ENCODE measurements around the gene HDLBP. TPM values are rescaled to one million over a fixed set of nuclear protein-coding genes. Genes with fewer than 3 reads are reported as not detected.

HDLBP gene
- total and polyA plus RNA-seq, 2 of the 4 experiments (the other 2 are of a cell fraction): 648 to 1,165 TPM

DNA sequence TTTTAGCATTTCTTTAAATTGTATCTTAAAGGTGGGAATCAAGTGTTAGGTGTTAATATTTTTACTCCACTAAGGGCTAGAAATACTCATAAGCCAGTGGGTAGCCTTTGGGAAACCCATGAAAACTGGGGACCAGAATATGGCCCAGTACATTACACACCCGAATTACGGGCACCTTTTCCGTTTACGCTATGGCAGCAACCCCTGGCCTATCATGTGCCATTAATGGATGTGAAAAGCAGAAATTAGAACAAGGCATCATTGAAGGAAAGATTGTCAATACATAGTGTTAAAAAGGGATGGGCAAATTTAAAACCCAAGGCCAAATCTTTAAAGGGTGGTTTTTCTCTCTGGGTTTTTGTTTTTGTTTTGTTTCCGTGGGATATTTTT lies 41.4 kb upstream of the HDLBP start:
- POLR2A ChIA-PET (ENCODE audit: unreplicated experiment): no interaction called here
- no peak overlapping the region for H2BK15ac ChIP-seq (ENCODE audit: low read depth, low read length)
- H3K4me3 ChIP-seq (ENCODE audit: insufficient read depth, low read depth, low read length): peak overlapping the region; percentile 76
- peaks cover 8% of the 10 kb centered on the region for H3K4me1 ChIP-seq (ENCODE audit: control insufficient read depth, insufficient read depth, low read length)
- H2AFZ ChIP-seq (replicated peaks; ENCODE audit: low read length, poor library complexity): peak overlapping the region; percentile 6
- no peak overlapping the region for H4K5ac ChIP-seq (ENCODE audit: low read depth, low read length)
- H2BK120ac ChIP-seq (ENCODE audit: low read depth, low read length): no peak overlapping the region
- BruUV-seq (replicated peaks): no TSS peak
- H2AK5ac ChIP-seq (ENCODE audit: low read depth, low read length): no peak overlapping the region
- H2BK5ac ChIP-seq (ENCODE audit: low read depth, low read length, poor library complexity, severe bottlenecking): no peak overlapping the region
- DNase-seq: no peak
- H3K9me3 ChIP-seq (ENCODE audit: control insufficient read depth, insufficient read depth, low read length): no peaks in the 10 kb centered on the region
- H3K9ac ChIP-seq (ENCODE audit: low read depth, low read length): peak overlapping the region; percentile 90
- in situ Hi-C loops (cut with MboI; ENCODE audit: low sequenced_read_pairs) (no loop called here), intact Hi-C loops (cut with micrococcal nuclease) (loop anchor here (2.0 to 5.0 kb wide), 4 partner anchors 152 to 300 kb away; partner anchors contain the start of genes ATG4B, BOK, STK25 and THAP4), dilution Hi-C loops (cut with HindIII; ENCODE audit: low sequenced_read_pairs, unreplicated experiment) (no loop called here)
- peaks cover 29 to 52% of the 10 kb centered on the region in 2 experiments for H3K79me1 ChIP-seq (ENCODE audit: low read depth in 1 of 2, low read length in 2 of 2)
- CTCF ChIA-PET: no interaction called here
- no peak for ATAC-seq (ENCODE audit: low read depth)
- peaks cover 17% of the 10 kb centered on the region for H3K36me3 ChIP-seq (ENCODE audit: control insufficient read depth, insufficient read depth, low read length)
- TF ChIP-seq NFE2L2 (IDR thresholded peaks at IDR 0.05; ENCODE audit: low read depth, low read length) (no peak), RFX5 (IDR thresholded peaks at IDR 0.05; ENCODE audit: low read depth, low read length) (no peak), MAFK (IDR thresholded peaks at IDR 0.05; ENCODE audit: low read depth, low read length) (no peak), CTCF (conservative IDR thresholded peaks at IDR 0.05; ENCODE audit: low read depth, low read length) (no peak), MXI1 (IDR thresholded peaks at IDR 0.05; ENCODE audit: borderline replicate concordance, low read depth, low read length) (no peak), RAD21 (IDR thresholded peaks at IDR 0.05; ENCODE audit: low read length) (no peak), POLR2A (IDR thresholded peaks at IDR 0.05; ENCODE audit: low read depth, low read length) (no peak), CHD1 (IDR thresholded peaks at IDR 0.05; ENCODE audit: low read depth, low read length) (no peak), FOS (IDR thresholded peaks at IDR 0.05; ENCODE audit: low read depth, low read length) (no peak), RCOR1 (IDR thresholded peaks at IDR 0.05; ENCODE audit: insufficient replicate concordance, low read length) (no peak), BHLHE40 (IDR thresholded peaks at IDR 0.05; ENCODE audit: low read depth, low read length) (no peak), CEBPB (IDR thresholded peaks at IDR 0.05; ENCODE audit: low read depth, low read length) (no peak), MAZ (IDR thresholded peaks at IDR 0.05; ENCODE audit: borderline replicate concordance, low read depth, low read length) (no peak), SMC3 (IDR thresholded peaks at IDR 0.05; ENCODE audit: low read depth, low read length) (no peak)
- TF ChIP-seq, protein P1, sequence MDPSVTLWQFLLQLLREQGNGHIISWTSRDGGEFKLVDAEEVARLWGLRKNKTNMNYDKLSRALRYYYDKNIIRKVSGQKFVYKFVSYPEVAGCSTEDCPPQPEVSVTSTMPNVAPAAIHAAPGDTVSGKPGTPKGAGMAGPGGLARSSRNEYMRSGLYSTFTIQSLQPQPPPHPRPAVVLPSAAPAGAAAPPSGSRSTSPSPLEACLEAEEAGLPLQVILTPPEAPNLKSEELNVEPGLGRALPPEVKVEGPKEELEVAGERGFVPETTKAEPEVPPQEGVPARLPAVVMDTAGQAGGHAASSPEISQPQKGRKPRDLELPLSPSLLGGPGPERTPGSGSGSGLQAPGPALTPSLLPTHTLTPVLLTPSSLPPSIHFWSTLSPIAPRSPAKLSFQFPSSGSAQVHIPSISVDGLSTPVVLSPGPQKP (IDR thresholded peaks at IDR 0.05; ENCODE audit: borderline replicate concordance, low read depth, low read length): no peak
- TF ChIP-seq, protein P2, sequence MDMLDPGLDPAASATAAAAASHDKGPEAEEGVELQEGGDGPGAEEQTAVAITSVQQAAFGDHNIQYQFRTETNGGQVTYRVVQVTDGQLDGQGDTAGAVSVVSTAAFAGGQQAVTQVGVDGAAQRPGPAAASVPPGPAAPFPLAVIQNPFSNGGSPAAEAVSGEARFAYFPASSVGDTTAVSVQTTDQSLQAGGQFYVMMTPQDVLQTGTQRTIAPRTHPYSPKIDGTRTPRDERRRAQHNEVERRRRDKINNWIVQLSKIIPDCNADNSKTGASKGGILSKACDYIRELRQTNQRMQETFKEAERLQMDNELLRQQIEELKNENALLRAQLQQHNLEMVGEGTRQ (IDR thresholded peaks at IDR 0.05; ENCODE audit: low read depth, low read length): no peak
- H2AK9ac ChIP-seq (replicated peaks; ENCODE audit: low read depth, low read length, poor library complexity): peak overlapping the region; percentile 88
- H3K27ac ChIP-seq (ENCODE audit: insufficient read depth, low read length): peak overlapping the region; percentile 70; the same call in 1 of the 2 replicates
- WGBS, 2 experiments (ENCODE audit: extremely low coverage in 2 of 2, insufficient read length in 1 of 2): no CpG with 5 or more reads among the region's 5 CpGs
- peak overlapping the region; percentile 73; the same call in 1 of the 2 replicates for H3K23ac ChIP-seq (ENCODE audit: low read depth, low read length)
- H3K18ac ChIP-seq (ENCODE audit: low read depth, low read length): no peak overlapping the region
- 0 out of 4 replicates have a peak overlapping the region, but pooled peaks of 1 of the 2 experiments have one; percentile 26 for H4K8ac ChIP-seq (ENCODE audit: low read depth in 2 of 2, low read length in 2 of 2)
- H4K91ac ChIP-seq (ENCODE audit: insufficient read depth, low read depth, low read length): no peak overlapping the region
- peak overlapping the region; percentile 70 for H3K14ac ChIP-seq (replicated peaks; ENCODE audit: low read depth, low read length)
- no peak overlapping the region for H2BK20ac ChIP-seq (ENCODE audit: low read depth, low read length)
- no peak overlapping the region for H3K4ac ChIP-seq (ENCODE audit: low read depth, low read length)
- H3K9me1 ChIP-seq (ENCODE audit: insufficient read depth, low read length): peaks cover 18% of the 10 kb centered on the region
- no peaks in the 10 kb centered on the region for H3K27me3 ChIP-seq (ENCODE audit: control insufficient read depth, insufficient read depth, low read length)
- H3K4me2 ChIP-seq (ENCODE audit: low read depth, low read length): peak overlapping the region; percentile 96
- H3K56ac ChIP-seq (ENCODE audit: extremely low read depth, insufficient read depth, low read length): peak overlapping the region; percentile 54; the same call in 1 of the 2 replicates
- peaks cover 42% of the 10 kb centered on the region for H4K20me1 ChIP-seq (ENCODE audit: insufficient read depth, low read length)
